22Rv1 (cell line): Measurements from ENCODE around the gene ABCC8.

Experiments
- ZFX ChIP-seq: fragments of 450-650 bp; IDR thresholded peaks from 2 replicates; pipeline ENCODE4 v1.6.1; 2017; ENCODE audit warnings: antibody characterized with exemption, borderline replicate concordance
- TF ChIP-seq, protein P1 (sequence below): fragments of 450-650 bp; IDR thresholded peaks from 2 replicates; pipeline ENCODE4 v1.5.1; 2017; ENCODE audit warnings: mild to moderate bottlenecking

DNA sequence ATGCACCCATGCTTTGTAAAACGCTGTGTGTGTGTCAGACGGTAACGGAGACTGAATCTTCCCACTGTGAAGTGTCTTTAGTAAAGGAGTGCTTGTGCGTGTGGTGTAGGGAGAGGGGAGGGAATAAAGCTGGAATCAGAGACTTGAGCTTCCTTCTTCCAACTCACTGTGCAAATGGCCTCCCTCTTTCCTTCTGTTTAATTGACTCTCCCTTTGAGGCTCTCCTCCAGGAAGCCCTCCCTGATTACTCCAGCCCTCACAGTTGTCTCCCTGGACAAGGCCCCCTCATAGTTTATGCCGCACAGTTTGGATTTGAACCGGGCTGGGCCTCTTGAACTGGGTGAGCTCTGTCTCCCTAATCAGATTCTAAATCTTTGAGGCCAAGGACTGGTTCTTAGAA lies 65.2 kb downstream of the ABCC8 start:
- TF ChIP-seq, protein P1, sequence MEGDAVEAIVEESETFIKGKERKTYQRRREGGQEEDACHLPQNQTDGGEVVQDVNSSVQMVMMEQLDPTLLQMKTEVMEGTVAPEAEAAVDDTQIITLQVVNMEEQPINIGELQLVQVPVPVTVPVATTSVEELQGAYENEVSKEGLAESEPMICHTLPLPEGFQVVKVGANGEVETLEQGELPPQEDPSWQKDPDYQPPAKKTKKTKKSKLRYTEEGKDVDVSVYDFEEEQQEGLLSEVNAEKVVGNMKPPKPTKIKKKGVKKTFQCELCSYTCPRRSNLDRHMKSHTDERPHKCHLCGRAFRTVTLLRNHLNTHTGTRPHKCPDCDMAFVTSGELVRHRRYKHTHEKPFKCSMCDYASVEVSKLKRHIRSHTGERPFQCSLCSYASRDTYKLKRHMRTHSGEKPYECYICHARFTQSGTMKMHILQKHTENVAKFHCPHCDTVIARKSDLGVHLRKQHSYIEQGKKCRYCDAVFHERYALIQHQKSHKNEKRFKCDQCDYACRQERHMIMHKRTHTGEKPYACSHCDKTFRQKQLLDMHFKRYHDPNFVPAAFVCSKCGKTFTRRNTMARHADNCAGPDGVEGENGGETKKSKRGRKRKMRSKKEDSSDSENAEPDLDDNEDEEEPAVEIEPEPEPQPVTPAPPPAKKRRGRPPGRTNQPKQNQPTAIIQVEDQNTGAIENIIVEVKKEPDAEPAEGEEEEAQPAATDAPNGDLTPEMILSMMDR = no peak
- no peak for TF ChIP-seq ZFX
